ENCODE data around the gene KLC1. TPM values are rescaled to one million over a fixed set of nuclear protein-coding genes. Genes with fewer than 3 reads are reported as not detected.

KLC1 gene
- total and polyA plus RNA-seq, 10 of the 15 experiments (the other 5 are each of a cell fraction or from before 2014, with no cell fraction given): 5.5 to 137 (median 76.1) TPM

DNA sequence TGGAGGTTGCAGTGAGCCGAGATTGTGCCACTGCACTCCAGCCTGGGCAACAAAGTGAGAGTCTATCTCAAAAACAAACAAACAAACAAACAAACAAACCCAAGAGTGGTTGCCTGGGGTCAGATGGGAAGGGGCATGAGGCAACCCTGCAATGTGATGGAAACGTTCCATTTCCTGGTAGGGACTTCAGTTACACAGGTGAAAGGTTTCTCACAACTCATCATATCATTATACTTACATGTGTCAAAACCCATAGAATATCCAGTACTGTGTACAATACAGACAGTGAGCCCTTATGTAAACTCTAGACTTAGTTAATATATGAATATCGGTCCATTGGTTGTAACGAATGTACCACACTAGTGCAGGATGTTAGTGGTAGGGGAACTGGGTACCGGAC lies 7.2 kb upstream of the KLC1 start:
- POLR2A ChIA-PET: no interaction called here
- TF ChIP-seq, protein P1, sequence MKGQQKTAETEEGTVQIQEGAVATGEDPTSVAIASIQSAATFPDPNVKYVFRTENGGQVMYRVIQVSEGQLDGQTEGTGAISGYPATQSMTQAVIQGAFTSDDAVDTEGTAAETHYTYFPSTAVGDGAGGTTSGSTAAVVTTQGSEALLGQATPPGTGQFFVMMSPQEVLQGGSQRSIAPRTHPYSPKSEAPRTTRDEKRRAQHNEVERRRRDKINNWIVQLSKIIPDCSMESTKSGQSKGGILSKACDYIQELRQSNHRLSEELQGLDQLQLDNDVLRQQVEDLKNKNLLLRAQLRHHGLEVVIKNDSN (IDR thresholded peaks at IDR 0.05; ENCODE audit: borderline replicate concordance, extremely low read length, insufficient read depth, low read depth, low read length): no peak
- TF ChIP-seq RBBP5 (conservative IDR thresholded peaks at IDR 0.05) (no peak), MYB (IDR thresholded peaks at IDR 0.05; ENCODE audit: borderline replicate concordance, low read depth, low read length) (no peak), POU2F2 (IDR thresholded peaks at IDR 0.05; ENCODE audit: borderline replicate concordance, low read depth, low read length) (no peak)
- Histone ChIP-seq H3K27ac (ENCODE audit: control insufficient read depth, insufficient read depth) (no peak overlapping the region), H3K27me3 (replicated peaks in 1 of 2; ENCODE audit: control insufficient read depth in 2 of 2, insufficient read depth in 2 of 2, low read length in 1 of 2) (no peaks in the 10 kb centered on the region), H2AFZ (ENCODE audit: control insufficient read depth, low read depth, low read length) (no peak overlapping the region), H3K4me3 (no peak overlapping the region), H3K36me3 (ENCODE audit: control insufficient read depth in 2 of 2, insufficient read depth in 2 of 2, low read length in 1 of 2) (no peaks in the 10 kb centered on the region), H3K4me1 (ENCODE audit: control insufficient read depth, insufficient read depth, low read length) (peaks cover 30% of the 10 kb centered on the region), H4K20me1 (ENCODE audit: control insufficient read depth, insufficient read depth) (no peaks in the 10 kb centered on the region), H3K4me2 (ENCODE audit: control insufficient read depth, insufficient read depth) (peak overlapping the region; percentile 72), H3K9ac (ENCODE audit: control insufficient read depth, insufficient read depth, low read length) (no peak overlapping the region), H3K9me3 (replicated peaks; ENCODE audit: control insufficient read depth, insufficient read depth, low read length) (no peaks in the 10 kb centered on the region), H3K79me2 (ENCODE audit: control insufficient read depth, insufficient read depth, low read length) (no peaks in the 10 kb centered on the region)
- DNase-seq (ENCODE audit: low read depth, low spot score) (no peak), FAIRE-seq (no peak), ATAC-seq (no peak)
- intact Hi-C loops (cut with micrococcal nuclease; ENCODE audit: unreplicated experiment): no loop called here
- WGBS (ENCODE audit: insufficient coverage, insufficient replicate concordance, low lambda C conversion rate, missing lambda C conversion rate): 37% methylated on average over 5 of the region's 5 CpGs
- BruUV-seq (replicated peaks): no TSS peak
- CTCF ChIA-PET: interaction anchor here (0.6 kb wide), 1 partner anchor 237 kb away, joined by 3 read pairs; no protein-coding TSS in a partner anchor
- in situ Hi-C loops (cut with MboI): no loop called here
- SMC1A ChIA-PET (ENCODE audit: uncharacterized antibody, unreplicated experiment): no interaction called here
- RAD21 ChIA-PET (ENCODE audit: unreplicated experiment): no interaction called here

GRCh38 chr14:103623308-103623707 lies 5.7 kb upstream of the KLC1 start:
- no peak overlapping the region for H2AFZ ChIP-seq (ENCODE audit: control insufficient read depth, low read depth, low read length)
- intact Hi-C loops (cut with micrococcal nuclease; ENCODE audit: unreplicated experiment): no loop called here
- no peaks in the 10 kb centered on the region for H3K27me3 ChIP-seq (replicated peaks in 1 of 2; ENCODE audit: control insufficient read depth in 2 of 2, insufficient read depth in 2 of 2, low read length in 1 of 2)
- peaks cover 37% of the 10 kb centered on the region for H3K4me1 ChIP-seq (ENCODE audit: control insufficient read depth, insufficient read depth, low read length)
- DNase-seq (ENCODE audit: low read depth, low spot score) (no peak), FAIRE-seq (no peak), ATAC-seq (no peak)
- ChIA-PET RAD21 (ENCODE audit: unreplicated experiment) (no interaction called here), CTCF (interaction anchor here (0.8 kb wide), 1 partner anchor 57 kb away, joined by 3 read pairs; no protein-coding TSS in a partner anchor), POLR2A (no interaction called here), SMC1A (ENCODE audit: uncharacterized antibody, unreplicated experiment) (no interaction called here)
- in situ Hi-C loops (cut with MboI): no loop called here
- H3K4me3 ChIP-seq: no peak overlapping the region
- no TSS peak for BruUV-seq (replicated peaks)
- no peak overlapping the region for H3K9ac ChIP-seq (ENCODE audit: control insufficient read depth, insufficient read depth, low read length)
- H3K27ac ChIP-seq (ENCODE audit: control insufficient read depth, insufficient read depth): no peak overlapping the region
- H3K79me2 ChIP-seq (ENCODE audit: control insufficient read depth, insufficient read depth, low read length): no peaks in the 10 kb centered on the region
- 60% methylated on average over 4 of the region's 4 CpGs for WGBS (ENCODE audit: insufficient coverage, insufficient replicate concordance, low lambda C conversion rate, missing lambda C conversion rate)
- no peaks in the 10 kb centered on the region for H4K20me1 ChIP-seq (ENCODE audit: control insufficient read depth, insufficient read depth)
- no peaks in the 10 kb centered on the region for H3K9me3 ChIP-seq (replicated peaks; ENCODE audit: control insufficient read depth, insufficient read depth, low read length)
- no peaks in the 10 kb centered on the region for H3K36me3 ChIP-seq (ENCODE audit: control insufficient read depth in 2 of 2, insufficient read depth in 2 of 2, low read length in 1 of 2)
- no peak overlapping the region for H3K4me2 ChIP-seq (ENCODE audit: control insufficient read depth, insufficient read depth)
- no peak for TF ChIP-seq DPF2 (IDR thresholded peaks at IDR 0.05)
- TF ChIP-seq RAD21 (IDR thresholded peaks at IDR 0.05; ENCODE audit: insufficient read depth, low read depth, low read length): no peak
- TF ChIP-seq, protein P2, sequence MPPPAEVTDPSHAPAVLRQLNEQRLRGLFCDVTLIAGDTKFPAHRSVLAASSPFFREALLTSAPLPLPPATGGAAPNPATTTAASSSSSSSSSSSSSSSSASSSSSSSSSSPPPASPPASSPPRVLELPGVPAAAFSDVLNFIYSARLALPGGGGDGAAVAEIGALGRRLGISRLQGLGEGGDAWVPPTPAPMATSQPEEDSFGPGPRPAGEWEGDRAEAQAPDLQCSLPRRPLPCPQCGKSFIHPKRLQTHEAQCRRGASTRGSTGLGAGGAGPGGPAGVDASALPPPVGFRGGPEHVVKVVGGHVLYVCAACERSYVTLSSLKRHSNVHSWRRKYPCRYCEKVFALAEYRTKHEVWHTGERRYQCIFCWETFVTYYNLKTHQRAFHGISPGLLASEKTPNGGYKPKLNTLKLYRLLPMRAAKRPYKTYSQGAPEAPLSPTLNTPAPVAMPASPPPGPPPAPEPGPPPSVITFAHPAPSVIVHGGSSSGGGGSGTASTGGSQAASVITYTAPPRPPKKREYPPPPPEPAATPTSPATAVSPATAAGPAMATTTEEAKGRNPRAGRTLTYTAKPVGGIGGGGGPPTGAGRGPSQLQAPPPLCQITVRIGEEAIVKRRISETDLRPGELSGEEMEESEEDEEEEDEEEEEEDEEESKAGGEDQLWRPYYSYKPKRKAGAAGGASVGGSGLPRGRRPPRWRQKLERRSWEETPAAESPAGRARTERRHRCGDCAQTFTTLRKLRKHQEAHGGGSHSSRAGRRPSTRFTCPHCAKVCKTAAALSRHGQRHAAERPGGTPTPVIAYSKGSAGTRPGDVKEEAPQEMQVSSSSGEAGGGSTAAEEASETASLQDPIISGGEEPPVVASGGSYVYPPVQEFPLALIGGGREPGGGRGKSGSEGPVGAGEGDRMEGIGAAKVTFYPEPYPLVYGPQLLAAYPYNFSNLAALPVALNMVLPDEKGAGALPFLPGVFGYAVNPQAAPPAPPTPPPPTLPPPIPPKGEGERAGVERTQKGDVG (CRISPR knock-in tag; IDR thresholded peaks at IDR 0.05): no peak
- no peak for TF ChIP-seq HDAC6 (IDR thresholded peaks at IDR 0.05; ENCODE audit: unreplicated experiment)
- TF ChIP-seq WRNIP1 (IDR thresholded peaks at IDR 0.05; ENCODE audit: borderline replicate concordance, low read depth, low read length): no peak
- TF ChIP-seq IKZF2 (IDR thresholded peaks at IDR 0.05): no peak
- no peak for TF ChIP-seq ZBTB33 (IDR thresholded peaks at IDR 0.05)
- no peak for TF ChIP-seq BCL11A (IDR thresholded peaks at IDR 0.05; ENCODE audit: low read depth, low read length)

Data from GM12878 (cell line).